ENCODE results near the gene DVL1. TPM values are rescaled to one million over a fixed set of nuclear protein-coding genes. Genes with fewer than 3 reads are reported as not detected.

Gene DVL1
- polyA plus RNA-seq, 3 donors = 0.41 to 29.8 (median 0.55) TPM

GRCh38 chr1:1292442-1292779 lies 56.8 kb downstream of the DVL1 start:
- Histone ChIP-seq H4K20me1 (ENCODE audit: insufficient read depth, low read length) (no peaks in the 10 kb centered on the region), H2AFZ (ENCODE audit: insufficient read depth, low read depth, low read length, poor library complexity, severe bottlenecking) (no peak overlapping the region), H3K4me2 (replicated peaks; ENCODE audit: extremely low read depth, low read length, poor library complexity, severe bottlenecking) (no peak overlapping the region), H3K36me3 (replicated peaks in 1 of 2; ENCODE audit: control insufficient read depth in 1 of 2, insufficient read depth in 2 of 2, low read length in 2 of 2) (peaks cover 17 to 33% of the 10 kb centered on the region in 2 donors), H3K4me1 (ENCODE audit: control insufficient read depth in 1 of 2, insufficient read depth in 2 of 2, low read length in 2 of 2) (no peaks in the 10 kb centered on the region), H3K79me2 (ENCODE audit: insufficient read depth, low read length) (no peaks in the 10 kb centered on the region), H3K9me3 (replicated peaks in 1 of 2; ENCODE audit: control insufficient read depth in 1 of 2, insufficient read depth in 1 of 2, low read length in 2 of 2) (no peaks in the 10 kb centered on the region), H3K27me3 (ENCODE audit: control insufficient read depth in 2 of 2, insufficient read depth in 2 of 2, low read length in 2 of 2) (no peaks in the 10 kb centered on the region), H3K9ac (ENCODE audit: insufficient read depth, low read length, poor library complexity, severe bottlenecking) (no peak overlapping the region), H3K27ac (ENCODE audit: low read depth in 1 of 2, low read length in 2 of 2) (no peak overlapping the region), H3K4me3 (replicated peaks in 1 of 3; ENCODE audit: low read depth in 2 of 3, low read length in 3 of 3) (no peak overlapping the region)
- no peak for DNase-seq
- Mint-ChIP-seq H3K27me3 (ENCODE audit: low read depth in 3 of 3) (peaks cover 0 to 1% (median 0%) of the 10 kb centered on the region in 3 donors), H3K4me1 (no peaks in the 10 kb centered on the region), H3K27ac (no peak overlapping the region), H3K9me3 (peaks cover 0 to 10% (median 0%) of the 10 kb centered on the region in 7 donors), H3K4me3 (no peak overlapping the region), H3K36me3 (peaks cover 2 to 14% of the 10 kb centered on the region in 2 donors)
- intact Hi-C loops (cut with micrococcal nuclease) = loop anchor here in 1 of 2 donors (5.0 kb wide), 1 partner anchor 170 kb away; no protein-coding TSS in a partner anchor
- no peak for TF ChIP-seq CTCF (IDR thresholded peaks at IDR 0.05)
- WGBS (ENCODE audit: insufficient coverage) = 94% methylated on average over 9 of the region's 9 CpGs

DNA sequence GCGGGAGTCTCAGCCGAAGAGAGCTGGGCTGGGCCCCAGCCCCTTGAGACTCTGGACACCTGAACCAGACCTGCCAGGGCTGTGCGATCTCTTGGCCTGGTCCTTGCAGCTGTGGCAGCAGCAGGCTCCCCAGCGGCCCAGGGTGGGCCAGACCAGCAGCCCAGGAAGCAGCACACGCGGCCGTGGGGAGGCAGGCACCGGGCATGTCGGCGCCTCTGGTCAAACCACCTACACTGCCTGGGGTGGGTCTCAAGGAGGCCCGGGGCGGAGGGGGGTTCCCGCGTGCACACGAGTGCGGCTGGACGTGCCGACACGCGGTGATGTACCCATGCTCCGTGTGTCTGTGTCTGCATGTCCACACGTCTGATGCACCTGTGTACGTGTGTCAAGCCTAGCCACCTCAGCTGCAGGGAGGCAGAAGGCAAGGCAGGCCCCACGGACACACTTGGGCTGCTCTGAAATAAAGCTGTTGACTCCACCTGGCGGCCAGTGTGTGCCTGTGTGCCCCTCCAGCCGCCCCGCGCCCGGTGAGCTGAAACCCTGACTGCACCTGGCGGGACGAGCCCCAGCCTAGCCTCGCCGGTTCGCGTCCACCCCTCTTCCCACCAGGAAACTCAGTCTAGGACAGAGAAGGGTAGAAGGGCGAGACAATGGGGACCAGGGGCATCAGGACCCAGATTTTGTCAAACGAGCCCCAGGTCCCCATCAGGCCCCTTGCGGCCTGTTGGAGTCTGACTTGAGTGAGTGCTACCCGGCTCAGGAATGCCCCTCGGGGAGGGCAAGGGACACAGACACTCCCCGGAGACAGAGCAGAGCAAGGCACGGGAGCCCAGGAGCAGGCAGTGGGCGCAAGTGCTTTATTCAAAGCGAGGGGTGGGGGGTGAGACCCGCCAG lies 57.4 kb downstream of the DVL1 start:
- peak; percentile 54 for TF ChIP-seq CTCF (IDR thresholded peaks at IDR 0.05)
- intact Hi-C loops (cut with micrococcal nuclease) = loop anchor here in 1 of 2 donors (5.0 kb wide), 1 partner anchor 169 kb away; no protein-coding TSS in a partner anchor
- Histone ChIP-seq H3K4me3 (replicated peaks in 1 of 3; ENCODE audit: low read depth in 2 of 3, low read length in 3 of 3) (no peak overlapping the region), H3K4me1 (ENCODE audit: control insufficient read depth in 1 of 2, insufficient read depth in 2 of 2, low read length in 2 of 2) (no peaks in the 10 kb centered on the region), H3K36me3 (replicated peaks in 1 of 2; ENCODE audit: control insufficient read depth in 1 of 2, insufficient read depth in 2 of 2, low read length in 2 of 2) (peaks cover 15 to 31% of the 10 kb centered on the region in 2 donors), H3K9me3 (replicated peaks in 1 of 2; ENCODE audit: control insufficient read depth in 1 of 2, insufficient read depth in 1 of 2, low read length in 2 of 2) (no peaks in the 10 kb centered on the region), H3K27ac (ENCODE audit: low read depth in 1 of 2, low read length in 2 of 2) (no peak overlapping the region), H3K79me2 (ENCODE audit: insufficient read depth, low read length) (no peaks in the 10 kb centered on the region), H2AFZ (ENCODE audit: insufficient read depth, low read depth, low read length, poor library complexity, severe bottlenecking) (no peak overlapping the region), H3K27me3 (ENCODE audit: control insufficient read depth in 2 of 2, insufficient read depth in 2 of 2, low read length in 2 of 2) (no peaks in the 10 kb centered on the region), H3K9ac (ENCODE audit: insufficient read depth, low read length, poor library complexity, severe bottlenecking) (no peak overlapping the region), H3K4me2 (replicated peaks; ENCODE audit: extremely low read depth, low read length, poor library complexity, severe bottlenecking) (no peak overlapping the region), H4K20me1 (ENCODE audit: insufficient read depth, low read length) (no peaks in the 10 kb centered on the region)
- Mint-ChIP-seq H3K36me3 (peaks cover 2 to 14% of the 10 kb centered on the region in 2 donors), H3K4me3 (no peak overlapping the region), H3K9me3 (peaks cover 0 to 10% (median 0%) of the 10 kb centered on the region in 7 donors), H3K4me1 (no peaks in the 10 kb centered on the region), H3K27ac (no peak overlapping the region), H3K27me3 (ENCODE audit: low read depth in 3 of 3) (peaks cover 0 to 1% (median 0%) of the 10 kb centered on the region in 3 donors)
- peak in 1 of 3 donors; percentile 10 for DNase-seq
- WGBS (ENCODE audit: insufficient coverage) = 65% methylated on average over 35 of the region's 45 CpGs

All from CD14-positive monocyte (primary cell).